HFFc6 (cell line): ENCODE data around the gene SMPDL3A. TPM values are rescaled to one million over a fixed set of nuclear protein-coding genes. Genes with fewer than 3 reads are reported as not detected.

Experiments used
- DNase-seq: peaks from one replicate; pipeline ENCODE4 v3.0.0-alpha.2; 2018
- H3K27ac Mint-ChIP-seq: 2 replicates; pipeline ENCODE4 v1.8.0; 2020; ENCODE audit warnings: mild to moderate bottlenecking, mixed read lengths
- H3K27me3 Mint-ChIP-seq: 2 replicates; pipeline ENCODE4 v1.8.0; 2021; ENCODE audit warnings: mild to moderate bottlenecking, moderate library complexity, mixed read lengths; ENCODE audit not compliant: insufficient read depth
- H3K36me3 Mint-ChIP-seq: 2 replicates; pipeline ENCODE4 v1.8.0; 2021; ENCODE audit warnings: low read depth, mixed read lengths
- H3K4me1 Mint-ChIP-seq: 2 replicates; pipeline ENCODE4 v1.8.0; 2020; ENCODE audit warnings: low read depth, mixed read lengths
- H3K4me3 Mint-ChIP-seq: 2 replicates; pipeline ENCODE4 v1.8.0; 2020; ENCODE audit warnings: mild to moderate bottlenecking, moderate library complexity, mixed read lengths
- H3K9me3 Mint-ChIP-seq: 2 replicates; pipeline ENCODE4 v1.8.0; 2020; ENCODE audit warnings: mild to moderate bottlenecking, mixed read lengths
- CTCF ChIP-seq: fragments of 200-600 bp; sonication (generic); IDR thresholded peaks from 2 replicates; pipeline ENCODE4 v1.5.0; 2021; ENCODE audit warnings: antibody characterized with exemption, mild to moderate bottlenecking
- total RNA-seq, 6 experiments: library from RNA; stranded (reverse); fragmentation: NEBNext Ultra II Directional; extraction: Animal tissue kit (Norgen Biotek cat#: 25700); gene quantifications; 2 replicates in 1 of 6; 3 replicates in 5 of 6; pipeline ENCODE4 v1.2.3, GENCODE V29; 2021

The SMPDL3A gene
- total RNA-seq, 6 experiments from 2014 or later: 4.8 to 8.2 (median 6.8) TPM

GRCh38 chr6:122766256-122766655, 22.8 kb upstream of the SMPDL3A start:
- H3K4me3 Mint-ChIP-seq: no peak overlapping the region
- H3K27me3 Mint-ChIP-seq: peaks cover 2% of the 10 kb centered on the region; the same call in 1 of the 2 replicates
- no peak for TF ChIP-seq CTCF
- H3K4me1 Mint-ChIP-seq: no peaks in the 10 kb centered on the region
- no peak overlapping the region for H3K27ac Mint-ChIP-seq
- H3K9me3 Mint-ChIP-seq: no peaks in the 10 kb centered on the region
- no peaks in the 10 kb centered on the region for H3K36me3 Mint-ChIP-seq
- no peak for DNase-seq

- H3K27ac Mint-ChIP-seq: no peak overlapping the region
- H3K27me3 Mint-ChIP-seq: no peaks in the 10 kb centered on the region; the same call in none of the 2 replicates
Measured at GRCh38 chr6:122770835-122771601, 18.0 kb upstream of the SMPDL3A start.

GRCh38 chr6:122772724-122773415, 16.2 kb upstream of the SMPDL3A start:
- Mint-ChIP-seq H3K27ac (no peak overlapping the region), H3K9me3 (no peaks in the 10 kb centered on the region), H3K4me3 (no peak overlapping the region), H3K27me3 (peaks cover 5% of the 10 kb centered on the region), H3K36me3 (no peaks in the 10 kb centered on the region), H3K4me1 (no peaks in the 10 kb centered on the region)
- no peak for DNase-seq
- TF ChIP-seq CTCF: no peak

More at GRCh38 chr6:122770835-122771601, 18.0 kb upstream of the SMPDL3A start:
- Mint-ChIP-seq H3K9me3 (no peaks in the 10 kb centered on the region), H3K36me3 (no peaks in the 10 kb centered on the region), H3K4me3 (no peak overlapping the region), H3K4me1 (no peaks in the 10 kb centered on the region)
- no peak for TF ChIP-seq CTCF
- no peak for DNase-seq

GRCh38 chr6:122775975-122776374, 13.1 kb upstream of the SMPDL3A start:
- Mint-ChIP-seq H3K27ac (no peak overlapping the region), H3K9me3 (no peaks in the 10 kb centered on the region), H3K4me1 (no peaks in the 10 kb centered on the region), H3K36me3 (no peaks in the 10 kb centered on the region), H3K4me3 (no peak overlapping the region), H3K27me3 (peaks cover 8% of the 10 kb centered on the region)
- no peak for DNase-seq
- TF ChIP-seq CTCF: no peak

DNA sequence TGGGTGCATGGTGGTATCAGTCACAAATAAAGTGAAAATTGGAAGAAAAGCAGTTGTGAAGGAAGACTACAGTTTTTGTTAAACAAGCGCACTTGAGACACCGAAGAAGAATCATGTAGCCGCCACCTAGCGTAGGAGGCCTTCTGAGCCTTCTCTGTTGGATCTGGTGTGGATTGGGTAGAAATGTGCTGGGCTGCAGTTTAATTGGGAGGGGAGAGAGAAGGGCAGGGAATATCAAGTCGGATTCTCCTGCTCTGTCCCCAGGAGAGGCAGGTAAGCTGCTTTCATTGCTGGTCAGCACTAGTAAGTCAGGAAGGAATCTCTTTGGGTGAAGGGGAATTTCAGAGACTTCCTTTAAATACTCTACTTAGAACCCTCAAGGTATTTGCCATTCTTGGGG, 10.8 kb upstream of the SMPDL3A start:
- DNase-seq: no peak
- Mint-ChIP-seq H3K27ac (no peak overlapping the region), H3K4me3 (no peak overlapping the region), H3K4me1 (no peaks in the 10 kb centered on the region), H3K9me3 (no peaks in the 10 kb centered on the region), H3K36me3 (no peaks in the 10 kb centered on the region), H3K27me3 (peaks cover 9% of the 10 kb centered on the region)
- no peak for TF ChIP-seq CTCF
